Nephron (organoid): ENCODE measurements around the gene CLEC11A.

Experiments used
- H3K27ac Mint-ChIP-seq, 3 experiments: 2 replicates each; pipeline ENCODE4 v1.8.0; 2020; ENCODE audit warnings: mixed read lengths in 3 of 3, mild to moderate bottlenecking in 2 of 3, moderate library complexity in 1 of 3
- H3K27me3 Mint-ChIP-seq: 2 replicates; pipeline ENCODE4 v1.8.0; 2021; ENCODE audit warnings: low read depth, mild to moderate bottlenecking, moderate library complexity, mixed read lengths
- H3K36me3 Mint-ChIP-seq: 2 replicates; pipeline ENCODE4 v1.8.0; 2020; ENCODE audit warnings: low read depth, mixed read lengths
- H3K4me1 Mint-ChIP-seq: 2 replicates; pipeline ENCODE4 v1.8.0; 2020; ENCODE audit warnings: mixed read lengths
- H3K4me3 Mint-ChIP-seq, 3 experiments: 2 replicates each; pipeline ENCODE4 v1.8.0; 2020; ENCODE audit warnings: mild to moderate bottlenecking in 3 of 3, mixed read lengths in 3 of 3, moderate library complexity in 2 of 3
- H3K9me3 Mint-ChIP-seq: 2 replicates; pipeline ENCODE4 v1.8.0; 2020; ENCODE audit warnings: mixed read lengths
- CTCF ChIP-seq, 3 experiments: fragments of 200-600 bp; sonication (generic); IDR thresholded peaks; one replicate each; pipeline ENCODE4 v1.5.0; 2021; ENCODE audit warnings: antibody characterized with exemption in 3 of 3; ENCODE audit not compliant: unreplicated experiment in 3 of 3

The CLEC11A gene

DNA sequence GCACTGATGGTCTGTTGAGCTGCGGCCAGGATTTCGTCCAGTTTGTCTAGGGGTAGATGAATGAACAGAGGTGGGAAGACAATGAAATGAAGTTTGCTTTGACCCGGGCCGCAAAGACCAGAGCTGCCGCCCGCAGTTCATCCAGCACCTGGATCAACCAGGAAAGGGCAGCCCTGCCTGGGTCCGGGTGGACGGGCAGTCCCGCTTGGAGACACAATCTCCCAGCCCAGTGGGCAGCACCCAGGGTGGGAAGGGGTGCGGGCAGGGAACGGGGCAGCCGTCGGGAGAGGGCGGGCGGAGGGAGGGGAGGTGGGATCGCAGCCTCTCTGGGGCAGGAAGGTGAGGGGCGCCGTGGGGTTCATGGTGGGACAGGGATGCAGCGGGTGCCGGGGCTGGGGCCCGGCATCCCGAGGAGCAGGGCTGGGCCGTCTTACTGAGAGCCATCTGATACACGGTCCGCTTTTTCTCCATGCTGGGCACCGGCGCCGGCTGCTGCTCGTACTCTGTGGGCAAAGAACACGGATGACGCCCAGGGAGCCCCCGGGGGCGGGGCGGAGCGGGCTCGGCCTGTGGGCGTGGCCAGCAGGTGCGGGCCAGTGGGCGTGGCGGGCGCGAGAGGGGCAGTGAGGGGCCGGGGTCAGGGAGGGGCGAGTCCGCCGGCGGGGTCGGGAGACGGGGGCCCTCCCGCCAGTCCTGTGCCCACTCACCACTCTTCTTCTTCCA is 36.7 kb upstream of the CLEC11A start:
- peaks cover 22% of the 10 kb centered on the region for H3K36me3 Mint-ChIP-seq
- no peak for TF ChIP-seq CTCF (IDR thresholded peaks at IDR 0.05; ENCODE audit: unreplicated experiment in 3 of 3)
- no peaks in the 10 kb centered on the region for H3K9me3 Mint-ChIP-seq
- H3K4me3 Mint-ChIP-seq: no peak overlapping the region
- no peak overlapping the region for H3K27ac Mint-ChIP-seq
- no peaks in the 10 kb centered on the region for H3K4me1 Mint-ChIP-seq
- peaks cover 87% of the 10 kb centered on the region for H3K27me3 Mint-ChIP-seq

GRCh38 chr19:50688766-50689165 is 34.4 kb upstream of the CLEC11A start:
- no peaks in the 10 kb centered on the region for H3K4me1 Mint-ChIP-seq
- H3K4me3 Mint-ChIP-seq: no peak overlapping the region
- peaks cover 21% of the 10 kb centered on the region for H3K36me3 Mint-ChIP-seq
- no peaks in the 10 kb centered on the region for H3K9me3 Mint-ChIP-seq
- peaks cover 99% of the 10 kb centered on the region for H3K27me3 Mint-ChIP-seq
- no peak overlapping the region for H3K27ac Mint-ChIP-seq
- no peak for TF ChIP-seq CTCF (IDR thresholded peaks at IDR 0.05; ENCODE audit: unreplicated experiment in 3 of 3)

DNA sequence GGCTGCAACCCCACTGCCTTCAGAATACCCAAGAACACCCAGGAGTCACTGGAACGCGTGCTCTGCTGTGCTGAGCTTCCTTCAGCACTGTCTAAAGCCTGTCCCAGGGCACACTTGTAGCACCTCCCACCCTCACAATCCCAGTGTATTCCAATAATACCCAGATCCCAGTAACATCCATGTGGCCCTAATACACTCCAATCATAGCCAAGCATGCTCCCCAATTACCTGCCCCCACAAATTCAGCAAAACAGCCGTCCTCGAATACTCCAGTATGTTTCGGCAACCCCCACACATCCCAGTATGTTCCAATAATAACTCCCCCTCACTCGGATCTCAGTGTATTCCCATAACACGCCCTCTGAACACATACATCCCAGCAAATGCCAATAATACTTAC is 32.7 kb upstream of the CLEC11A start:
- no peak for TF ChIP-seq CTCF (IDR thresholded peaks at IDR 0.05; ENCODE audit: unreplicated experiment in 3 of 3)
- Mint-ChIP-seq H3K9me3 (no peaks in the 10 kb centered on the region), H3K27ac (no peak overlapping the region), H3K4me3 (no peak overlapping the region), H3K36me3 (peaks cover 11% of the 10 kb centered on the region), H3K4me1 (no peaks in the 10 kb centered on the region), H3K27me3 (peaks cover 92% of the 10 kb centered on the region)

DNA sequence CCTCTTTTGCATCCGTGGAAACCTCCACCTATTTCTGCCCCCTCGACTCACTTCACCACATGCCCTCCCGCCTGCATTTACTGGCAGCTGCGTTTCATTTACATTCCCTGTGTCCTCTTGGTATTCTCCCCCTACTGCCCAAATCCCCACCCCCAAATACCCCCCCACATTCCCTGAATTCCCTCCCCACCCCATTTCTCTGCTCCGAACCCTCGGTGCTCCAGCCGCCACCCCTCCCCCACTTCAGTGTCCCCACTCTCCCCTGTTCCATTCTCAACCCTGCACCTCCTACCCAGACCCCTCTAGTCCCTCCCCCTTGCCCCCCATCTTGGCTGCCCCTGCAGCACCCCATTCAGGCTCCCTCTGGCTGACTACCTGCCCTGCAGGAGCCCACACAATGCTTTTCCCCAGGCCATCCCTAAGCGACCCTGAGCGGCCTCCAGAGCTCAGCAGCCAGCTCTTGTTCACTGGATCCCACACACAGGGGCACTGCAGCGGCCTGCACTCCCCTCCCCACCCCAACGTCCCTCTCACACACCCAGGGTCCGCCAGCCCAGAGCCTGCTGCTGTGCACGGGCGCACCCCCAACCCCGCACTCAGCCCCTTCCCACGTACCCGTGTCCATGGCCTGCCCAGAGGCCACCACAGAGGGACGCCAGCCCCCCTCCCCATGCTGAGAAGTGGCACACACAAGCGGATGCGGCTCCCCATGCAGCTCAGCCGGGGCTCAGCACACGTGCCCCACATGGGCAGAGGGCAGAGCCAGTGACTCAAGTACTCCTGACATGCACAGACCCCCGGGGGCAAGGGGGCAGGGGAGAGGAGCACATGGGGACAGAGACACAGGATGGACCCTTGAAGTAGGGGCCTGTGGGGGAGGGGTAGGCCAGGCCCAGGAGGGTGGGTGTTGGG is 29.8 kb upstream of the CLEC11A start:
- Mint-ChIP-seq H3K27ac (no peak overlapping the region), H3K4me3 (peak overlapping the region in 1 of 3 experiments; percentile 37), H3K27me3 (peaks cover 91% of the 10 kb centered on the region), H3K36me3 (no peaks in the 10 kb centered on the region), H3K4me1 (no peaks in the 10 kb centered on the region), H3K9me3 (no peaks in the 10 kb centered on the region)
- TF ChIP-seq CTCF (IDR thresholded peaks at IDR 0.05; ENCODE audit: unreplicated experiment in 3 of 3): no peak

- no peak for TF ChIP-seq CTCF (IDR thresholded peaks at IDR 0.05; ENCODE audit: unreplicated experiment in 3 of 3)
- no peaks in the 10 kb centered on the region for H3K9me3 Mint-ChIP-seq
- H3K27me3 Mint-ChIP-seq: peaks cover 89% of the 10 kb centered on the region
- H3K27ac Mint-ChIP-seq: no peak overlapping the region
- H3K4me3 Mint-ChIP-seq: no peak overlapping the region
- no peaks in the 10 kb centered on the region for H3K4me1 Mint-ChIP-seq
- H3K36me3 Mint-ChIP-seq: no peaks in the 10 kb centered on the region
Observed at GRCh38 chr19:50694815-50695145, 28.4 kb upstream of the CLEC11A start.
